Measurements from ENCODE around the gene UAP1L1.
"Not testable (repeated sequence)": the region's sequence is repeated elsewhere in the genome, so short reads cannot be mapped to it uniquely, and the experiment has no call there.

Gene UAP1L1

DNA sequence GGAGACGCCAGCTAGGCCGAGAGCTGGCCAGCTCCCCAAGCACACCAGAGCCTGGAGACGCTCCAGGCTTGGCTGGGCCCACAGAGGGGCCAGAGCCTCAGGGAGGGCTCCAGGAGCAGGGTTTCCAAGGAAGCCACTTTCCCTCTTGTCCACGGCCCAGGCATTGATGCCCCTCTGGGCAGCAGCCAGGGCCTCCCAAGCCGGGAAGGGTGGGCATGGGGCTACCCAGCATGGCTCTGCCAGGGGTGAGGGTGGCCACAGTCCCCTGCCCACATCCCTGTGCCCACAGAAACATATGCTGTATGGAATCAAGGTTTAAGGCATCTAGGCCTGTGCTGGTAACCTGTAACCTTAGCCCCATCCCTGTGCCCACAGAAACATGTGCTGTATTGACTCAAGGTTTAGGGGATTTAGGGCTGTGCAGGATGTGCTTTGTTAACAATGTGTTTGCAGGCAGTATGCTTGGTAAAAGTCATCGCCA, 38.8 kb downstream of the UAP1L1 start:
- DNase-seq: no peak

DNA sequence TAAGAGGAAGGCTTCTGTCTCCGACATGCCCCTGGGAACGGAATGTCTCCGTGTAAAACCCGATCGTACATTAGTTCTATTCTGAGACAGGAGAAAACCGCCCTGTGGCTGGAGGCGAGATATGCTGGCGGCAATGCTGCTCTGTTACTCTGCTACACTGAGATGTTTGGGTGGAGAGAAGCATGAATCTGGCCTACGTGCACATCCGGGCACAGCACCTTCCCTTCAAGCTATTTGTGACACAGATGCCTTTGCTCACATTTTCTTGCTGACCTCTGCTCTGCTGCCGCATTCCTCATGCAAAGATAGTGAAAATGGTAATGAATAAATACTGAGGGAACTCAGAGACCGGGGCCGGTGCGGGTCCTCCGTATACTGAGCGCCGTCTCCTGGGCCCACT, 39.4 kb downstream of the UAP1L1 start:
- DNase-seq: no peak

DNA sequence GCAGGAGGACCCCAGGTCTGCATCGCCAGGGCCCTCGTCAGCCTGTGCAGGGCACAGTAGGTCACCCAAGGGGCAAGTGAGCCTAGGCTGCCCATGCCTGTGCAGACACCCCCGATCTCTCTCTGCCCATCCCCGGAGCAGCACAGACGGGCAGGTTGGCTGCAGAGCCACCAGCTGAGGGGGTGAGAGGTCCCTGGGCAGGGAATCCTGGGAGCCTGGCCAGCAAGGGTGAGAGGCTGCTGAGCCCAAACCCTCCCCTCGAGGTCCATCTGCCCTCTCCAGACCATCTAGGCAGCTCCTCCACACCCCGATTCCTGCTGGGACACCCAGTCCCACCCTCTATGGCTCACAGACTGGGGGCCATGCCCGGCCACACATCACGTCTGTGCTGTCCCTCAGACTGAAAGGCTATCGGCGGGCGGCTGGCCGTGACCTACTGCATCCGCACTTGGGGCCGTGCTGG, 40.0 kb downstream of the UAP1L1 start:
- DNase-seq: no peak

DNA sequence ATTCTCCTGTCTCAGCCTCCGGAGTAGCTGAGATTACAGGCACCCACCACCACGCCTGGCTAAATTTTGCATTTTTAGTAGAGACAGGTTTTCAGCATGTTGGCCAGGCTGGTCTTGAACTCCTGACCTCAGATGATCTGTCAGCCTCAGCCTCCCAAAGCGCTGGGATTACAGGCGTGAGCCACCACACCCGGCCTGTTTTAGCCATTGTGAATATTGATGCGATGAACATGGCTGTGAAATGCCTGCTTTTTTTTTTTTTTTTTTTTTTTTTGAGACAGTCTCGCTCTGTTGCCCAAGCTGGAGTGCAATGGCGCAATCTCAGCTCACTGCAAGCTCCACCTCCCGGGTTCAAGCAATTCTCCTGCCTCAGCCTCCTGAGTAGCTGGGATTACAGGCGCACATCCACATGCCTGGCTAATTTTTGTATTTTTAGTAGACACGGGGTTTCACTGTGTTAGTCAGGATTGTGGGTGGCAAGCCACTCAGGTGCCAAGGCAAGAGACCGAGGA, 40.8 kb downstream of the UAP1L1 start:
- not testable (repeated sequence) for DNase-seq

DNA sequence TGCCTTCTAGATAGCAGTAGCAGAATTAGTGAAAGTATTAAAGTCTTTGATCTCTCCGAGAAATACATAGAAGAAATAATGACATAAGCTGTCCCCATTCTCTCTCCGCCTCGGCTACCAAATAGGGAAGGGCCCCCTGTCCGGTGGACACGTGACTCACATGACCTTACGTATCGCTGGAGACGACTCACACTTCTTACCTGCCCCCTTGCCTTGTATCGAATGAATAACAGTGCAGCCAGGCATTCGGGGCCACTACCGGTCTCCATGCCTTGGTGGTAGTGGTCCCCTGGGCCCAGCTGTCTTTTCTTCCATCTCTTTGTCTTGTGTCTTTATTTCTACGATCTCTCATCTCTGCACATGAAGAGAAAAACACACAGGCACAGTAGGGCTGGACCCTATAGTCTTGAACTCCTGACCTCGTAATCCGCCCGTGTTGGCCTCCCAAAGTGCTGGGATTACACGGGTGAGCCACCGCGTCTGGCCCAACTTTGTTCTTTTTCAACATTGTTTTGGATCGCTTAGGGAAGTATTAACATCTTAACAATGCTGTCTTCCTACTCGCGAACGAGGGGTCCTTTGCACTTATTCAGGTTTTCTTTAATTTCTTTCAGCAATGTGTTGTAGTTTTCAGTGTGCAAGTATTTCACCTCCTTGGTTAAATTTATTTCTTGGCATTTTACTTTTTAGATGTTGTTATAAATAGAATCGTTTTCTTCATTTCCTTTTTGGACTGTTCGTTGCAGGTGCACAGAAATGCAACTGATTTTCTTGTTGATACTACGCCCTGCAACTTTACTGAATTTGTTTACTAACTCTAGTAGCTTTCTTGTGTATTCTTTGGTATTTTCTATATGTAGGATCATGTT, 44.8 kb downstream of the UAP1L1 start:
- DNase-seq: not testable (repeated sequence)

DNA sequence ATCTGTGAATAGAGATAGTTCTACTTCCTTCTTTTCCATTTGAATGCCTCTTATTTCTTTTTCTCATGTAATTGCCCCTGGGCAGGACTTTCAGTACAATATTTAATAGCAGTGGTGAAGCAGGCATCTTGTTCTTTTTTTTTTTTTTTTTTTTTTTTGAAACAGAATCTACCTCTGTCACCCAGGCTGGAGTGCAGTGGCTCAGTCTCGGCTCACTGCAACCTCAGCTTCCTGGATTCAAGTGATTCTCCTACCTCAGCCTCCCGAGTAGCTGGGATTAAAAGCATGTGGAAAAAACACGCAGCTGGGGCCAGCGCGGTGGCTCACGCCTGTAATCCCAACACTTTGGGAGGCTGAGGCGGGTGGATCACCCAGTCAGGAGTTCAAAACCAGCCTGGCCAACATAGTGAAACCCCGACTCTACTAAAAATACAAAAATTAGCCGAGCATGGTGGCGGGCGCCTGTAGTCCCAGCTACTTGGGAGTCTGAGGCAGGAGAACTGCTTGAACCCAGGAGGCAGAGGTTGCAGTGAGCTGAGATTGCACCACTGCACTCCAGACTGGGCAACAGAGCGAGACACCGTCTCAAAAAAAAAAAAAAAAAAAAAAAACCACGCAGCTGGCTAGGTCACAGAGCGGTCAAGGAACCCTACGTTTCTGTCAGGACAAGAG, 45.6 kb downstream of the UAP1L1 start:
- DNase-seq: not testable (repeated sequence)

DNA sequence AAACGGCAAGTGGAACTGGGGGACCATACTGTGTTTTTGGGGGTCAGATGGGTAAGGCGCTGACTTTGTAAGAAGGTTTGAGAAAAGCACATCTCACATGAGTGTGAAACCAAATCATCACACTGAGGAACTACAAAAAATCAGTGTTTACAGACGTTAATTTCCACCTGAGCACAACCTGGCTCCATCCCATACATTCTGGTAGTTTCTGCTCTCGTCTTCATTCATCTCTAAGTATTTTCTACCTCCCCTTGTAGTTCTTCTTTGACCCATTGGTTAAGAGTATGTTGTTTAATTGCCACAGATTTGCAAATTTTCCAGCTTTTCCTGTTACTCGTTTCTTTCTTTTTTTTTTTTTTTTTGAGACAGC, 46.1 kb downstream of the UAP1L1 start:
- no peak for DNase-seq

DNA sequence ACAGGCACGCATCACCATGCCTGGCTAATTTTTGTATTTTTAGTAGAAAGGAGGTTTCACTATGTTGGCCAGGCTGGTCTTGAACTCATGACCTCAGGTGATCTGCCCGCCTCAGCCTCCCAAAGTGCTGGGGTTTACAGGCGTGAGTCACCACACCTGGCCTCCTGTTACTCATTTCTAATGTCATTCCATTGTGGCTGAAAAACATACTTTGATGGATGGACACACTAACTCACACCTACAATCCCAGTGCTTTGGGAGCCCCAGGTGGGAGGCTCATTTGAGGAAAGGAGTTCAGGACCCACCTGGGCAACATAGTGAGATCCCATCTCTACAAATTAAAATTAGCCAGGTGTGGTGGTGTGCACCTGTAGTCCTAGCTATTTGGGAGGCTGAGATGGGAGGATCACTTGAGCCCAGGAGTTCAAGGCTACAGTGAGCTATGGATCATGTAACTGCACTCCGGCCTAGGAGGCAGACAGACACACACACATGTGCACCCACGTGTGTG, 46.7 kb downstream of the UAP1L1 start:
- not testable (repeated sequence) for DNase-seq

DNA sequence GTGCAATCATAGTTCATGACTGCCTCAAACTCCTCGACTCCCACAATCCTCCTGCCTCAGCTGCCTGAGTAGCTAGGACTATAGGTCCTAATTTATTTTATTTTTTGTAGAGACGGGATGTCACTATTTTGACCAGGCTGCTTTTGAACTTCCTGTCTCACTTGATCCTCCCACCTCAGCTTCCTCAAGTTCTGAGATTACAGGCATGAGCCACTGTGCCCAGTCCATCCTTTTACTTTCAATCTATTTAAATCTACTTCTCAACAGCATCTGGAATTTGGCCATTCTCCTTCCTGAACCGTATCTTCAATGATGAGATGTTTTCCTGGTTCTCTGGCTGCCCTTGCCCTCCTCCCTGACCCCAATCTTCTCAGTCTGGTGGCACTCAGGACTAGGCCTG, 49.5 kb downstream of the UAP1L1 start:
- no peak for DNase-seq

DNA sequence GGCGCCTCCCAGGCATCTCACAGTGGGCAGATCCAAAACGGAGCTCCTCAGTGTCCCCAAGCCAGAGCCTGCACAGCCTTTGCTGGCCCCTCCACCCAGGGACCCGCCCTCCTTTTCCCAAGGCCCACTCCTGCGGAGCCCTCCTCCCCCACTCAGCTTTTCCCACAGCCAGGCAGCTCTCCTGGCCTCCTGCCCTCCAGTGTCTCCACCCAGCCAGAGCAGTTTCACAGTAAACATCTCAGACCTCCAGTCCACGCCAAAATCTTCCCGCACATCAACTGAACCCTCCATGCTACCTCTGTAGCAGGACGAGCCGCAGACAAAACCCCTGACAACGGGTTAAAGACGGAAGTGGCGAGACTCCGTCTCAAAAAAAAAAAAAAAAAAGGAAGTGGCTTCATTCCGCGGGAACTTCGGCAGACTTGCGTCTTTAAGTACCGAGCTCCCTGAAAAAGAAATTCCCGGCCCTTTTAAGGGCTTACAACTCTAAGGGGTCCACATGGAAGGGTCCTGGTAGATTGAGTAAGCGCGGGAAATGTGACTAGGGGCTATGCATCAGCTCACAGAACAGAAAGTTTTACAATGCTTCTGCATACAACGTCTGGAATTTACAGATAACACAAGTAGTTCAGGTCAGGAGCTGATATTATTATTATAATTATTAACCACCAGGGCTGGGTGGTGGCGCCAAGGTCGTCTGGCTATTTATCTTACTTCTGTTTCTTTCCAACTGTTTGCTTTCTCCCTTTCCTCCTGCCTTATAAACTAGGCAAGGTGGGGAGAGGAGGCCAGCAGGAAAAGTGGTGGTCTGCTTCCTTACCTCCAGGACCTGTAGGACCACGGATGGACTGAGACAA, 50.2 kb downstream of the UAP1L1 start:
- no peak for DNase-seq

DNA sequence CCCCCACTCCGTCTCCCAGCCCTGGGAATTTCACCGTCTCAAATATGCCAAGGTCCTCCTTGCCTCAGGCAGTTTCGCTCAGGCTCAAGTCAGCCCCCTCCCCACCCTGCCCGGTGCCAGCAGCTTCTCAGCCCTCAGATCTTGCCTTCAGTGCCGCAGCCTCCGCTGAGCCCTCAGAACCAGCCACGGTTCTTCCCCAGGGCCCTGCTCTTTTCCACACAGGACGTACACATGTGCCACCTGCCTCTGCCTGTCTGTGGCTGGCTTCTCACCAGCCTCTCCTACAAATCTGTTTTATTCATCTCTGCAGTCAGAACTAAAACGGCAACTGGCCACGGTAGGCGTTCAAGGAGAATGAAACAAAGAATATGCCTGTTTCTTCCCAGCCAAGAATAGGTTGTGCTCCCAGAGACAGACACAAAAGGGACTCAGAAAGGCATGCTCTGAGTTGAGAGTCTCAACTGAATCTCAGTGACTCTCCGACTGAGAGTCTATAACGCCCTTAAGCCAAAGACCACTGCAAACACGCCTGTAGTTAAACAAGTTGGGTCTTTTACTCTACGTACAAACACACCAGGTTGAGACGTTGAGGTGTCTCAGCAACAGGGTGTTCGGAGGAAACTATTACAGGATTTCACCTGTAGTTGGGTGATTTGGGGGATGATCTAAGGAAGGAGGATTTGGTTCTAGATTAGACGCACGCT, 51.0 kb downstream of the UAP1L1 start:
- no peak for DNase-seq

DNA sequence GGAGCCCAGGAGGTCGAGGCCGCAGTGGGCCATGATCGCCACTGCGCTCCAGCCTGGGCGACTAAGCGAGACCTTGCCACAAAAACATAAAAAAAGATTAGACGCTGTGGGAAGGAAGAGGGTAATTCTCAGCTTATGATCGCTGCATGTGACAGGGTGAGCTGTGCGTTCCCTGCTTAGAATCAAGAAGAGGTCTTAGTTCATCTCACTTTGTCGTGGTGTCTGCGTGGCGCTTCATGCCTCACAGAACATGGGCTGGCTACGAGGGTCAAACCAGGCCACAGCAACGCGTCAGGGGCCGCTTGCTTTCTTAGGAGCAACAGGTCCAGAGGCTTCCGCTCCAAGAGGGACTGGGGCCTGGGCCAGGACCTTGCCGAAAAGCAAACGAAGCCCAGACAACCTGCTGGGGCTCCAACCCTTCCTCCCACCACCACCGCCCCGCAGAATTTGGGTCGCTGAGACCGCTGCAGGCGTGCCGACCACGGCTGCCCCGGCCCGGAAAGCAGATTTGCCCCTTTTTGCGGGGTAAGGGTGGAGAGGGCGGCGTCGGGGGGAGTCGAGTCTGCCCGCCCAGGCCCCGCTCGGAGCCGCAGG, 51.6 kb downstream of the UAP1L1 start:
- no peak for DNase-seq

DNA sequence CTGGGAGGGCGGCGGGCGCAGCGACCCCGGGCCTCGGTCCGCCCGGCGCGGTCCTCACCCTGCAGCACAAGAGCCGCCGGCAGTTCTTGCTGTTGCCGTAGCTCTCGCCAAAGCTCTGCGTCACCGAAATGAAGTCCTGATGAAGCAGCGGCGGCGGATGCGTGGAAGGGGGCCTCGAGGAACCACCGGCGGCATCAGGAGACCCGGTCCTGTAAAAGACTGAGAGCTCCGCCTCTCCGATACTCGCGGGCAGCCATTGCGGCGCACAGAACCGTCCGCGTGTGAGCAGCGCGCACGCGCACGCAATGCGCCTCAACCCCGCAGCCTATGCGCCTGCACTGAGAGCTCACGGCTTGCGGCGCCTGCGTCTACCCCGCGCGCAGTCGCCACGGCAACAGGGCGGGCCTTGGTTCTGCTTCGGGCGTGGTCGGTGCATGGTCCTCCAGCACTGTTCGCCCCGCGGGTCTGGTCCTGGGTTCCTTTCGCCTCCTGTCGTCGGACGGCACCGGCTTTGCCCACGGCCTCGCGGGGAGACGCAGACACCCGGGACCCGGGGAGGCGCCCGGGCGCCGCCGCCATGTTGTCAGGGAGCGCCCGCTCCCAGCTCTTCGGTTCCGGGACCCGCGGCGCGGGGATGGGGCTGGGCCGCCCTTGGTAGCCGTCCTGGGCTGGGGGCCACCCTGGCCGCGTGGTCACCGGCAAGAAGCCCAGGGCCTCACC, 52.3 kb downstream of the UAP1L1 start:
- peak; percentile 65 to 89 for DNase-seq

DNA sequence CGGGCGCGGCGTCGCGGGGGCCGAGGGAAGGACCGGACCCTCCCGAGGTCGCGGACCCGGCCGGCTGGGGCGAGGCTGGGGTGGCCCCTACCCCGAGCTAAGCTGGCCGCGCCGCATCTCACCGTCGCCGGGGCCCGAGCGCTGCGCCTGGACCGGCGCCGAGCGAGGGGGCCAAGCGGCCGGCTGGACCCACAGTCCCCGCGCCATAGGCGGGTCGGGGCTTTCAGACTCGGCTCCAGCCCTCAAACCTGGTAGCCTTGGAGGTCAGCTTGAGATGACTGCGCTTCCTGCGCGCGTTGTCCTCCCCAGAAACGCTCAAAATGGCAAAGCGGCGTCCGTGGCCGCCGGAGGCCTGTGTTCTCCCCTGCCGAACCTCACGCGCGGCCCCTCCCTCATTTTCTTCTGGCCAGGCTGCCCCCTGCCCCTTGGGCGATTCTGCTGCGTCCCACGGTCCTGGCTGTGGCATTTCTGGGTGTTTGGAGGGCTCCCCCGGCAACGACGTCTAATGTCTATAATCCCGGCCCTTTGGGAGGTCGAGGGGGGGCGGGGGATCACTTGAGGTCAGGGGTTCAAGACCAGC, 52.9 kb downstream of the UAP1L1 start:
- no peak for DNase-seq
